HepG2 (cell line): ENCODE data around the gene ALDH3B2. TPM values are rescaled to one million over a fixed set of nuclear protein-coding genes. Genes with fewer than 3 reads are reported as not detected.

Experiments used
- AGO2 ChIP-seq: fragments of 200-400 bp; formaldehyde crosslinking; optimal IDR thresholded peaks from 2 replicates; pipeline ENCODE3; 2017; ENCODE audit warnings: mild to moderate bottlenecking, low read depth, low read length, moderate library complexity
- ATM ChIP-seq: fragments of 450-650 bp; IDR thresholded peaks from 2 replicates; pipeline ENCODE4 v1.7.1; 2017; ENCODE audit warnings: mild to moderate bottlenecking, borderline replicate concordance
- CEBPB ChIP-seq: IDR thresholded peaks from 2 replicates; pipeline ENCODE4 v1.6.1; 2011; ENCODE audit warnings: low read depth, low read length, improper control_type of control experiment, borderline replicate concordance
- E2F5 ChIP-seq: sonication (generic); formaldehyde crosslinking; conservative IDR thresholded peaks from 2 replicates; pipeline ENCODE4 v1.4.0; 2020; ENCODE audit warnings: missing genetic modification reagents
- EZH2 ChIP-seq: conservative IDR thresholded peaks from 2 replicates; pipeline ENCODE4 v1.6.1; 2012; ENCODE audit warnings: mild to moderate bottlenecking, low read depth, low read length, moderate library complexity
- HDAC2 ChIP-seq: sonication (generic); formaldehyde crosslinking; IDR thresholded peaks from 2 replicates; pipeline ENCODE4 v1.4.0; 2020; ENCODE audit warnings: missing genetic modification reagents
- KLF6 ChIP-seq: IDR thresholded peaks from 2 replicates; pipeline ENCODE4 v1.8.0; 2016; ENCODE audit warnings: missing biosample characterization, missing genetic modification reagents
- NFE2 ChIP-seq: sonication (generic); formaldehyde crosslinking; IDR thresholded peaks from 2 replicates; pipeline ENCODE4 v1.4.0; 2020; ENCODE audit warnings: missing genetic modification reagents
- PHF20 ChIP-seq: sonication (generic); formaldehyde crosslinking; IDR thresholded peaks from 2 replicates; pipeline ENCODE4 v1.5.0; 2020; ENCODE audit warnings: mild to moderate bottlenecking, missing genetic modification reagents
- RARG ChIP-seq: sonication (generic); formaldehyde crosslinking; IDR thresholded peaks from 2 replicates; pipeline ENCODE4 v1.4.0; 2020; ENCODE audit warnings: low read depth, mild to moderate bottlenecking, missing genetic modification reagents
- SNRNP70 ChIP-seq: fragments of 200-400 bp; formaldehyde crosslinking; IDR thresholded peaks from 2 replicates; pipeline ENCODE4 v1.6.1; 2017; ENCODE audit warnings: mild to moderate bottlenecking, low read depth, low read length, moderate library complexity
- THAP7 ChIP-seq: sonication (generic); formaldehyde crosslinking; IDR thresholded peaks from 2 replicates; pipeline ENCODE4 v1.8.1; 2023; ENCODE audit warnings: mild to moderate bottlenecking, missing genetic modification reagents
- ZFYVE20 ChIP-seq: sonication (generic); formaldehyde crosslinking; IDR thresholded peaks from 2 replicates; pipeline ENCODE4 v1.8.0; 2023; ENCODE audit warnings: low read depth, mild to moderate bottlenecking, moderate library complexity, missing genetic modification reagents, borderline replicate concordance
- ZNF646 ChIP-seq: sonication (generic); formaldehyde crosslinking; IDR thresholded peaks from 2 replicates; pipeline ENCODE4 v1.9.0; 2021; ENCODE audit warnings: mild to moderate bottlenecking, missing genetic modification reagents
- ZNF674 ChIP-seq: sonication (generic); formaldehyde crosslinking; IDR thresholded peaks from 2 replicates; pipeline ENCODE4 v1.5.0; 2020; ENCODE audit warnings: low read depth, mild to moderate bottlenecking, missing genetic modification reagents
- ZNF777 ChIP-seq: sonication (generic); formaldehyde crosslinking; IDR thresholded peaks from 2 replicates; pipeline ENCODE4 v1.4.0; 2020; ENCODE audit warnings: missing genetic modification reagents
- polyA plus RNA-seq, 8 experiments: library from polyadenylated mRNA; depleted of rRNA in 3 of 8; stranded (reverse) in 7 of 8; unstranded in 1 of 8; fragments of >200 nt; fragmentation: Illumina TruSeq in 4 of 8; extraction: Trizol in 4 of 8; gene quantifications; 2 replicates each; pipeline versions ENCODE4 v1.2.1 to v1.2.3, GENCODE V29; 2011 to 2016; ENCODE audit warnings: low read depth in 4 of 8, missing spikeins in 1 of 8, mixed read lengths in 1 of 8; ENCODE audit not compliant: insufficient read depth in 1 of 8
- total RNA-seq, 5 experiments: library from RNA; depleted of rRNA; stranded (reverse); fragments of >200 nt; fragmentation: Illumina TruSeq; extraction: Trizol; gene quantifications; 2 replicates each; pipeline ENCODE4 v1.2.3, GENCODE V29; 2016; ENCODE audit warnings: low read depth in 1 of 5

The ALDH3B2 gene
- total and polyA plus RNA-seq, 2 of the 13 experiments (the other 11 are each of a cell fraction or from before 2014, with no cell fraction given): not detected

GRCh38 chr11:67629386-67630227, 44.8 kb downstream of the ALDH3B2 start, which contains the start of gene NUDT8 (continued):
- TF ChIP-seq ZNF646 (CRISPR knock-in tag) (0 out of 2 replicates have a peak, but pooled peaks have one; percentile 4), AGO2 (peak; percentile 82), PHF20 (0 out of 2 replicates have a peak, but pooled peaks have one; percentile 49), ATM (no peak), RARG (no peak), NFE2 (CRISPR knock-in tag) (no peak), CEBPB (no peak), ZNF674 (0 out of 2 replicates have a peak, but pooled peaks have one; percentile 73), SNRNP70 (no peak), EZH2 (no peak), E2F5 (CRISPR knock-in tag) (peak; percentile 77), HDAC2 (CRISPR knock-in tag) (peak; percentile 80), ZFYVE20 (peak; percentile 67; the same call in 1 of the 2 replicates), ZNF777 (CRISPR knock-in tag) (peak; percentile 89), THAP7 (no peak), KLF6 (CRISPR knock-in tag) (peak; percentile 46; the same call in 1 of the 2 replicates)
